Adrenal gland (tissue), 12 donors: Measurements from ENCODE around the gene EVC. TPM values are rescaled to one million over a fixed set of nuclear protein-coding genes. Genes with fewer than 3 reads are reported as not detected.

Source experiments
- DNase-seq, 7 donors: peaks; one replicate each; pipeline ENCODE4 v3.0.0-alpha.2; 2019 to 2020
- H3K27ac ChIP-seq, 5 donors: fragments of 200-600 bp; sonication (generic) in 4 of 5; 1 replicate in 3 of 5; 2 replicates in 2 of 5; pipeline versions ENCODE4 v1.5.1 to v1.8.0; 2016 to 2020; ENCODE audit warnings: mild to moderate bottlenecking in 1 of 5
- H3K27me3 ChIP-seq: fragments of 200-600 bp; 2 replicates; pipeline ENCODE4 v1.8.0; 2021
- H3K36me3 ChIP-seq, 2 donors: fragments of 200-600 bp; replicated peaks in 1 of 2; 1 replicate in 1 of 2; 2 replicates in 1 of 2; pipeline versions ENCODE4 v1.5.1 to v1.8.0; 2018 to 2022
- H3K4me1 ChIP-seq, 2 donors: fragments of 200-600 bp; replicated peaks in 1 of 2; 1 replicate in 1 of 2; 2 replicates in 1 of 2; pipeline versions ENCODE4 v1.5.1 to v1.8.0; 2018 to 2021
- H3K4me3 ChIP-seq, 4 donors: fragments of 200-600 bp; sonication (generic) in 3 of 4; one replicate each; pipeline ENCODE4 v1.5.1; 2016 to 2018
- H3K9me3 ChIP-seq, 3 donors: fragments of 200-600 bp; sonication (generic) in 1 of 3; replicated peaks in 1 of 3; 1 replicate in 2 of 3; 2 replicates in 1 of 3; pipeline versions ENCODE4 v1.5.1 to v1.8.0; 2016 to 2021
- CTCF ChIP-seq, 6 experiments: fragments of 450-650 bp in 4 of 6; fragments of 200-600 bp in 2 of 6; sonication (generic) in 1 of 6; IDR thresholded peaks; 1 replicate in 5 of 6; 2 replicates in 1 of 6; pipeline versions ENCODE4 v1.5.1 to v1.8.0; 2016 to 2021; ENCODE audit warnings: antibody characterized with exemption in 6 of 6, mild to moderate bottlenecking in 2 of 6, moderate library complexity in 1 of 6
- POLR2A ChIP-seq, 2 donors: fragments of 450-650 bp; IDR thresholded peaks; one replicate each; pipeline ENCODE4 v1.6.1; 2017; ENCODE audit warnings: antibody characterized with exemption in 2 of 2, mild to moderate bottlenecking in 2 of 2, moderate library complexity in 1 of 2
- WGBS, 4 donors: extraction: QIAGEN DNeasy Blood & Tissue Kit in 2 of 4; methylation state at CpG; one replicate each; pipeline versions ENCODE4 v1.1.5 to v1.1.7; 2013 to 2017; 5-methylcytosine and 5-hydroxymethylcytosine counted together
- intact Hi-C, 2 donors: fragments of 100-400 bp; cut with DNase I; formaldehyde crosslinking; loops; one replicate each; pipeline versions ENCODE4 v1.14.1 to v1.15.0; 2022 to 2023
- polyA plus RNA-seq, 3 donors: library from polyadenylated mRNA; stranded (reverse); fragments of 200-250 nt in 2 of 3; fragments of 350-450 nt in 1 of 3; fragmentation: Illumina TruSeq in 1 of 3; extraction: RNeasy Lipid Tissue Mini Kit (QIAGEN cat#74804) in 1 of 3; gene quantifications; one replicate each; pipeline ENCODE4 v1.2.3, GENCODE V29; 2013 to 2014
- total RNA-seq, 9 donors: library from RNA; depleted of rRNA in 4 of 9; stranded (reverse); fragments of >200 nt in 4 of 9; fragments of 120-200 nt in 1 of 9; fragmentation: NEBNext Ultra II Directional in 1 of 9; extraction: Animal tissue kit (Norgen Biotek cat#: 25700) in 1 of 9; gene quantifications; one replicate each; pipeline versions ENCODE4 v1.1.0 to v1.2.4, GENCODE V29; 2013 to 2023
- donor health status: healthy with polysubstance abuse.
- donor health status: Bipolar disorder and iron deficiency.
- donor health status: DM: yes; HTN: yes; CAD: no.
- donor health status: DM: no; HTN: no; CAD: no.
- donor health status: DM: no; HTN: no; CAD: no.
- donor health status: DM: yes; HTN: yes; CAD: no.

The EVC gene
- total and polyA plus RNA-seq, 12 donors: 1.0 to 23.7 (median 10.1) TPM

GRCh38 chr4:5802565-5802964 lies 91.6 kb downstream of the EVC start:
- Histone ChIP-seq H3K36me3 (peaks cover 0 to 4% of the 10 kb centered on the region in 2 donors), H3K27ac (no peak overlapping the region), H3K4me3 (no peak overlapping the region), H3K27me3 (no peaks in the 10 kb centered on the region), H3K4me1 (no peaks in the 10 kb centered on the region), H3K9me3 (no peaks in the 10 kb centered on the region)
- no peak for TF ChIP-seq POLR2A (IDR thresholded peaks at IDR 0.05)
- TF ChIP-seq CTCF (IDR thresholded peaks at IDR 0.05): no peak
- 92 to 97% (median 95%) methylated on average over 10 to 12 of the region's 12 CpGs for WGBS, 4 donors
- intact Hi-C loops: no loop called here
- no peak for DNase-seq

GRCh38 chr4:5804656-5805055 lies 93.7 kb downstream of the EVC start:
- Histone ChIP-seq H3K4me3 (no peak overlapping the region), H3K4me1 (no peaks in the 10 kb centered on the region), H3K9me3 (no peaks in the 10 kb centered on the region), H3K27ac (no peak overlapping the region), H3K27me3 (no peaks in the 10 kb centered on the region), H3K36me3 (peaks cover 0 to 4% of the 10 kb centered on the region in 2 donors)
- TF ChIP-seq CTCF (IDR thresholded peaks at IDR 0.05) (no peak), POLR2A (IDR thresholded peaks at IDR 0.05) (no peak)
- intact Hi-C loops: no loop called here
- 94 to 98% (median 96%) methylated on average over 12 to 14 of the region's 14 CpGs for WGBS, 4 donors
- DNase-seq: no peak

GRCh38 chr4:5805270-5805669 lies 94.3 kb downstream of the EVC start:
- Histone ChIP-seq H3K36me3 (peaks cover 0 to 4% of the 10 kb centered on the region in 2 donors), H3K4me1 (no peaks in the 10 kb centered on the region), H3K27me3 (no peaks in the 10 kb centered on the region), H3K27ac (no peak overlapping the region), H3K9me3 (no peaks in the 10 kb centered on the region), H3K4me3 (no peak overlapping the region)
- intact Hi-C loops: no loop called here
- 91 to 100% (median 96%) methylated on average over 2 to 11 of the region's 11 CpGs for WGBS, 4 donors
- TF ChIP-seq CTCF (IDR thresholded peaks at IDR 0.05) (no peak), POLR2A (IDR thresholded peaks at IDR 0.05) (no peak)
- DNase-seq: no peak

GRCh38 chr4:5808081-5808741 lies 97.2 kb downstream of the EVC start:
- Histone ChIP-seq H3K36me3 (no peaks in the 10 kb centered on the region), H3K4me1 (no peaks in the 10 kb centered on the region), H3K4me3 (no peak overlapping the region), H3K27me3 (no peaks in the 10 kb centered on the region), H3K27ac (no peak overlapping the region), H3K9me3 (no peaks in the 10 kb centered on the region)
- no peak for TF ChIP-seq CTCF (IDR thresholded peaks at IDR 0.05)
- no peak for TF ChIP-seq POLR2A (IDR thresholded peaks at IDR 0.05)
- intact Hi-C loops: no loop called here
- DNase-seq: no peak
- 76 to 84% (median 83%) methylated on average over 6 to 10 of the region's 10 CpGs for WGBS, 4 donors
